IPS-11a (cell line): ENCODE data around the gene CA10.

Experiments
- H3K4me3 ChIP-seq: one replicate; pipeline ENCODE4 v1.5.1; 2013; ENCODE audit warnings: low read depth, low read length, control low read depth

CA10 gene

GRCh38 chr17:51955245-51955644 lies 203.3 kb downstream of the CA10 start:
- H3K4me3 ChIP-seq: no peak overlapping the region

- no peak overlapping the region for H3K4me3 ChIP-seq
Observed at GRCh38 chr17:51954232-51954765, 204.2 kb downstream of the CA10 start.

GRCh38 chr17:51951741-51952140 lies 206.8 kb downstream of the CA10 start:
- H3K4me3 ChIP-seq: no peak overlapping the region

DNA sequence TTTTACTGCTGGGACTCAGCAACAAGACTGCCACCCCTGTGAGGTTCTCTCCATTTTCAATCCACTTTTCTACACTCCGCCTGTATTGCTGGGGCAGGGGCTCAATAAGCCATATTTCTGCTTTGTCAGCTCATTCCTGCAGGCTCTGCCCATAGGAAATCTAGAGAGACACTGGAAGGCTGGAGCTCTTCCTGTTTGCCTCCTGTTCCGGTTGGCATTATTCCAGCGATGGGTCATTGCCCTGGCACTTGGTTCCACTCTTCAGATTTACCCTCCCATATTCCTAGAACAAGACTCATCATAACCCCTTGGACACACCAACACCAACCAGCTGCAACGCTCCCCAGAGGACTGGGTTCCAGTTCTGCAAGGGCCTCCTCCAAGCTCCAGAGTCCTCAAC lies 210.4 kb downstream of the CA10 start:
- no peak overlapping the region for H3K4me3 ChIP-seq

- no peak overlapping the region for H3K4me3 ChIP-seq
Observed at GRCh38 chr17:51947160-51947735, 211.3 kb downstream of the CA10 start.

DNA sequence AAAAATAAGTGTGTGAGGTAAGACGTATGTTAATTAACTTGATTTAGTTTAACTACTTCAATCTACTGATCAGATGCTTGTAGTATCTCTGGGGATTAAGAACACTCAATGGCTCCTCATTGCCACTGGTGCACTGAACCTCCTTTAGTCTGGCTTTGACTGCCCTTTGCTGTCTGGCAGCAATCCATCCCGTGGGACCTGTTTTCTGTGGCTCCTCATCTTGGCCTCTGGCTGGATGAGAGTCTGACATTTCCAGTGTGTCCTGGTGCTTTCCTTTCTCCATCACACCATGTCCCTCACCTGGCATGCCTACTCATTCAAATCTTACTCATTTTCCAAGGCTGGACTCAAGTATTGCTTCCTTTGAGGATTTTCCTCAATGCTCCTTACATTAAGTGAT lies 212.2 kb downstream of the CA10 start:
- no peak overlapping the region for H3K4me3 ChIP-seq

DNA sequence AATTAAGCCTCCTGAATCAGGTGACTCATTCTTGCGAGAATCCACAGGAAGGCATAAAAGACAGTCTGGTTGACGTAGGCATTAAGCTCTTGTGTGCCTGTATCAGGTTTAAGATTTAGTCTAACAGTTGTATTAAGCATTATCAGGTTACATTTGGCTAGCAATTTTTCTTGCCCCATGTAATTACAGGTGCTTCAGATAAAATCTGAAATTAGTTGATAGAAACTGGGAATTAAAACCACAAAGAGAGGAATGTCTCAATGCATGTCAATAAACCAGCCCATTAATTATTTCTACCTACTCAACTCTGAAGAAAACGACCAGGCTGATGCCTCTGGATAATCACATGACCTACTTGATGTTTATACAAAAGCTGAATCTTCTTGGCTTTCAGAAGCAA lies 217.2 kb downstream of the CA10 start:
- H3K4me3 ChIP-seq: no peak overlapping the region

DNA sequence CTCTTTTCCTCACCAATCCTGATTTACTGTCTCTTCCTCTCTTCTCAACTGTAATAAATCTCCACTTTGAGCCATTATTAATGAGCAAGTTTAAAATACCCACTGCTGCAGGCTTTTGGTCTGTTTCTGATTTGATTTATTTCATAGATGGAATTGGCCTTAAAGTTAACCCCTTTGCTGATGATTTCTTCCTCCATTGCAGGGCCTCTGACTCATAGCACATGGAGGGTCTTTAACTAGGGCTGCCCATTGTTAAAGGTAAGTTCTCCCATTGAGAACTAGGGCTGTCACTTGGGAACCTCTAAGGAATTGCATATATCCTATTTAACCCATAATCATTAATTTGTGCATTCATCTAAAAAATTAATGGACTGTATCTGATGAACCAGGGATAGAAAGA lies 221.2 kb downstream of the CA10 start:
- no peak overlapping the region for H3K4me3 ChIP-seq

DNA sequence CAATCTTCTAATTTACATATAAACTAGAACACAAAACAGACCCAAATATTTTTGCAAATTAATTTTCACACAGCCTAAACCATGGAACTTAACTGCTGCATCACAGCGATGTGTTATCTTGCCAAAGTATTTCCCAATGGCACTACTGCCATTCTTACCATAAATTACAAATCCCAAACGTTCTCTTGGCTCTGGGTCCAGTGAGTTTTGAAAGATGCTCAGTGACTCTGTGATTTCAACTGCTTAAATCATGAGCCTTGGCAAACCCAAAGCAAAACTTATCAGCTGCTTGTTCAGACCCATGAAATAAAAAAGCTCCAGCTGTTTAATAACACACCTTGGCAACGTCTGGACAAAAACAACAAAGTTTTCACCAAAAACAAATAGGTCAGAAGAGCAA lies 223.0 kb downstream of the CA10 start:
- no peak overlapping the region for H3K4me3 ChIP-seq

DNA sequence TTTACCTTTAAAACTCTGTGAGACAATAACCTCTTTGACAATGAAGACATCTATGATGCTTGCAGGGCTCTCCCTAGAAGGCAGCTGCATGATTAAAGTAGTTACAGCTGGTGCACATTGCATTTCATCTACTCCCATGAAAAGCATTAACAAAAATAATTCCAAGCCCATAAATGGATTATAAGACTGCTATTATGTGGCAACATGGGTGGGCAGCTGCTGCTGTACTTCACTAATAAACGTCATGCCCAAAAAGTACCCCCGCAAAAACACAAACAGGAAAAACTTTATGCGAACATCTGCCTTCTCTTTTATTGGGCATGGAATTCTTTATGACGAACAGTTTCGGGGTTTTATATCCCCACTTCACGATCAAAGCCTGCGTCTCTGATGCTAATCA lies 224.9 kb downstream of the CA10 start:
- no peak overlapping the region for H3K4me3 ChIP-seq

- no peak overlapping the region for H3K4me3 ChIP-seq
Observed at GRCh38 chr17:51926448-51926847, 232.1 kb downstream of the CA10 start.

- H3K4me3 ChIP-seq: no peak overlapping the region
Observed at GRCh38 chr17:51921500-51921899, 237.0 kb downstream of the CA10 start.

DNA sequence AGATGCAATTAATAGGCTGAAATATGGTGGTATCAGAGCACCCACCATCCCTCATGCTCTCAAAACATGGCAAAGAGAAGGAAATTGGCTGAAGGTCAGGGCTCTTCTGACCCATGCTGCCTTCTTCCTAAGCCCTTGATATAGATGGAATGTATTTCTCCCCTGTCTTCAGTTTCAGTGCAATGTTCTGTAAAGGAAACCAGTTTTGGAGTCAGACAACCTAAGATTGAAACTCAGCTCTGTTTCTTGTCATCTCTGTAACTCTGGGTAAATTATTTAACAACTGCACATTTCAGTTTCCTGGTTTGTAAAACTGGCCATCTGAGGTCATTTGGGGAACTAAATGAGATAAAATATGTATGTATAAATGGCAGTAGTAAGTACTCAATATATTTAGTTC lies 243.9 kb downstream of the CA10 start:
- no peak overlapping the region for H3K4me3 ChIP-seq

DNA sequence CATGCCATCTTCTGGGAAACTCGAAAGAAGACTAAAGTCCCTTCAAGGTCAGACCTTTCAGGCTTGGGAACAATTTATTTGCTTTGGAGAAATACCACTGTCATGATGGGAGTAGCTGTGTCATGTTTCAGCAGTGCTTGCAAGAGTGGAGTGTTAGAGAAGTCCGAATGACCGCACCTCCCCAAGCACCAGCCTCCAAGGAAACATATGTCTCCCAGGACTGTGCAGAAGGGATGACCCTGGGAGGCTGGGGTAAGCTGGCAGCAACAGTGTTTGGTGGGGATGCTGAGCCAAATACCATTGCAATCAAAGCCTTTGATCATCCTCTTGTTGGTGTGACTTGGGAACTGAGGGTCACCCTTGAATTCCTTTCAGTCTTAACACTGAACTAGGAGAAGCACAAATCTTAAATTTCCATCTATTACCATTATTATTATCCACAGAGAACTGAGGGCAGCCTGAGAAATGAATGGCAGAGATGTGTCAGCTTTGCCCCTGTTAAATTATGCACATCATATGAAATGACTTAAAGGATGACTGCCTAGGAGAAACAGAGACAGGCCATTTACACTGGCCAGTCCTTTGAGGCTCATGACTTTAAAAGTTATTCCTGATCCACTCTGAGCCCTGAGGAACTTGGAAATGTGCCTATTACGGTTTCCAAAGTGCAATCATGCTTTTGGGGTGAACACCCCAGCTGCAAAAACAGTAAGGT lies 244.9 kb downstream of the CA10 start:
- H3K4me3 ChIP-seq: no peak overlapping the region

DNA sequence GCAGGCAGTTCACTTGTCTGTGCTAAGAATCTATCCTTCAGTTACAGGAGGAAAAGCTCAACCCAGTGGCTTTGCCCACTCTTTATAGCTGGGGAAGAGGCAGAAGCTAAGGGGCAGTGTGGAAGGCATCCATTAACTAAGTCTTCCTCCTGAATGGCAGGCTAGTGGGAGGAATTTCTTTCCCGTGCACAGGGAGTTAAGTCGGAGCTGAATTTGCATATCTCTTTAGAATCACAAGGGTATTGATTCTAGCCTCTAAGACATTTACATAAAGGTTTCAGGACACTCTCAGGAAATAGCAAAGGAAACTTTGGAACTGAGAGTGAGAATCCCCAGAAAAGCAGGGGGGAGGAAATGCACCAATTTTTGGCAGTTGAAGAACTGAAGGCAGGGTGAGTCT lies 245.6 kb downstream of the CA10 start:
- H3K4me3 ChIP-seq: no peak overlapping the region

- H3K4me3 ChIP-seq: no peak overlapping the region
Observed at GRCh38 chr17:51911237-51911636, 247.3 kb downstream of the CA10 start.

- no peak overlapping the region for H3K4me3 ChIP-seq
Observed at GRCh38 chr17:51909971-51910370, 248.5 kb downstream of the CA10 start.

GRCh38 chr17:51908841-51909537 lies 249.5 kb downstream of the CA10 start:
- no peak overlapping the region for H3K4me3 ChIP-seq

DNA sequence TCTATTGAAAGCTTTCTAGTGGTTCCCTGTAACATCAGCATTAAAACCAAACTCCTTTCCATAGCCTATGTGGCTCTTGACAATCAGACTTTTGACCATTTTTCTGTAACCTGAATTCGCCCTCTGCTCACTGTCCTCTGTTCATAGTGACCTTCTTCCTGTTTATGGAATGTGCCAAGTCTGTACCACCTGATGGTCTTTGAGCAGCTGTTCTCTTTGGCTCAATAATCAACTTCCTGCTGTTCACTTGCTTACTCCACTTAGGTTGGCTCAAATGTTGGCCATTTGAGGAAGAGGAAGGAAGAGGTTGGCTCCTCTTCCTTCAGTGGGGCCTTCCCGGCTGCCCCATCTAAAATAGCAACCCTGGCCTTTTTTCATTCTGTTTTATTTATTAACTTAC lies 251.5 kb downstream of the CA10 start:
- no peak overlapping the region for H3K4me3 ChIP-seq

DNA sequence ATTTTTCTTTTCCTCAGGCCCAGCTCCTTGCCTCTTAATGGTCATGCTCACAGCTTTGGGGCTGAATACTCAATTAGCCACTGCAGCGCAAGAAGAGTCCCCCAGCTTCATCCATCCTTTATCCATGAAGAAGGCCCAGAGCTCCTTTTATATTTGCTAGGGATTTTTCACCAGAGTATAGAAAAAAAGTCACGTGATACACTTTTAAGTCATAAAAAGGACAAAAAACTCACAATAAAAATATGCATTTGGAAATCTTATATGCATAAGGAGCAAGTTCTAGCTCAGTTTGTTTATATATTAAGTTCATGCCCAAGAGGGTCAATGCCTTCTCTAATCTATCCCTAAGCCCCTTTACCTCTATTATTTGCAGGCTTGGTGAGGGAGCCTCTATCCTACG lies 254.1 kb downstream of the CA10 start:
- no peak overlapping the region for H3K4me3 ChIP-seq

DNA sequence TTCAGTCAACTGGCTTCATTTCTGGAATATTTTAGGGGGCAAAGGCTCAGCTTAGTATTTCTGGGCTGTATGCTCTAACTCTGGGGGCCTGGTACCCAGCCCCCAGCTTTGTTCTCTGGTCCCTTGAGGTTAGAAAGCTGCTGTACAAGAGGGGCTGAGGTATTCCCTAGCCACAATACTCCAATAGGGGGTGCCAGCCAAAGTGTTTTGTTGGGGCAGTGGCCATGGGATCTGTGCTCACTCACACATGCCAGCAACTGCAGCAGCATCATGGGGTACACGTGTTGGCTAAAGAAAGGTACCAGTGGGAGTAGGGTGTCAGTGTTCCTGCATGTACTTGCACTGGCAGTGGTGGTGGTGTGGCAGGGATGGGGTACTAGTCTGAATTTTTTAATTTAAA lies 257.3 kb downstream of the CA10 start:
- no peak overlapping the region for H3K4me3 ChIP-seq

DNA sequence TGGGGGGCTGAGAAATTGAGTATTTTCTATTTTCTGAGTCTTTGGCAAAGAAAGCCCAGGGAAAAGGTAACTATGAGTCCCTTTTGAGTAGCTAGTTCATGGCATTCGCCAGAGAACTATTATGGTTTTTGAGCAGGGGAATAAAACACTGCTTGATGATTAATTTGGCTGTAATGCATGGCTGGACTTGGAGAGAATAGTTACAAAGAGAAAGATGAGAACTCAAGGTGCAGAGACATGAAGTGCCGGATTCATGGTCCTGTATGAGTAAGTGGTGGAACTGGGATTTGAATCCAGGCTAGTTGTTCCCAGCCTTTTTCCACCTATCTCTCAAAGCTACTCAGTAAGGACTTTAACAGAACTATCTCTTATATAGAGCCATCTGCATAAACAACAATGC lies 266.6 kb downstream of the CA10 start:
- H3K4me3 ChIP-seq: no peak overlapping the region
